GM21737 (cell line): ENCODE results near the gene TEX11.

Source experiments
- ATAC-seq: cut with Tn5 transposase; IDR thresholded peaks from one replicate; pipeline ENCODE4 v1.9.1; 2021; ENCODE audit warnings: mild to moderate bottlenecking, moderate library complexity; ENCODE audit not compliant: unreplicated experiment

TEX11 gene

GRCh38 chrX:70504772-70505450, 403.6 kb downstream of the TEX11 start:
- ATAC-seq: no peak

GRCh38 chrX:70500826-70501225, 407.7 kb downstream of the TEX11 start:
- no peak for ATAC-seq

- ATAC-seq: no peak
Observed at GRCh38 chrX:70498129-70498528, 410.4 kb downstream of the TEX11 start.

GRCh38 chrX:70497026-70497425, 411.5 kb downstream of the TEX11 start:
- no peak for ATAC-seq

- no peak for ATAC-seq
Observed at GRCh38 chrX:70496491-70496890, 412.0 kb downstream of the TEX11 start.

- ATAC-seq: no peak
Observed at GRCh38 chrX:70494441-70494840, 414.1 kb downstream of the TEX11 start.

GRCh38 chrX:70488856-70489255, 419.7 kb downstream of the TEX11 start:
- no peak for ATAC-seq

GRCh38 chrX:70485466-70485865, 423.0 kb downstream of the TEX11 start:
- ATAC-seq: no peak

- no peak for ATAC-seq
Observed at GRCh38 chrX:70482300-70482699, 426.2 kb downstream of the TEX11 start.

- no peak for ATAC-seq
Observed at GRCh38 chrX:70481471-70482270, 426.8 kb downstream of the TEX11 start.

- ATAC-seq: no peak
Observed at GRCh38 chrX:70480660-70481018, 427.9 kb downstream of the TEX11 start.

- ATAC-seq: no peak
Observed at GRCh38 chrX:70479922-70480659, 428.4 kb downstream of the TEX11 start.

- ATAC-seq: no peak
Observed at GRCh38 chrX:70479247-70479921, 429.1 kb downstream of the TEX11 start.
